HepG2 (cell line): ENCODE measurements around the gene CFAP92.

ENCODE experiments used
- AGO2 ChIP-seq: fragments of 200-400 bp; formaldehyde crosslinking; optimal IDR thresholded peaks from 2 replicates; pipeline ENCODE3; 2017; ENCODE audit warnings: mild to moderate bottlenecking, low read depth, low read length, moderate library complexity
- DNMT1 ChIP-seq: sonication (generic); formaldehyde crosslinking; IDR thresholded peaks from 2 replicates; pipeline ENCODE4 v1.5.1; 2020; ENCODE audit warnings: mild to moderate bottlenecking, missing genetic modification reagents
- EZH2 ChIP-seq: conservative IDR thresholded peaks from 2 replicates; pipeline ENCODE4 v1.6.1; 2012; ENCODE audit warnings: mild to moderate bottlenecking, low read depth, low read length, moderate library complexity
- KLF9 ChIP-seq: IDR thresholded peaks from 2 replicates; pipeline ENCODE4 v1.6.1; 2016; ENCODE audit warnings: low read depth
- NPAS2 ChIP-seq: sonication (generic); formaldehyde crosslinking; IDR thresholded peaks from 2 replicates; pipeline ENCODE4 v1.8.0; 2022; ENCODE audit warnings: mild to moderate bottlenecking, missing genetic modification reagents, borderline replicate concordance
- POLR2A ChIP-seq, 2 experiments: IDR thresholded peaks; 2 replicates each; pipeline ENCODE4 v1.6.1; 2011; ENCODE audit warnings: low read depth in 2 of 2, low read length in 2 of 2, mild to moderate bottlenecking in 1 of 2, moderate library complexity in 1 of 2; ENCODE audit not compliant: insufficient read depth in 1 of 2
- ZNF207 ChIP-seq: fragments of 450-650 bp; IDR thresholded peaks from 2 replicates; pipeline ENCODE4 v1.6.1; 2016; ENCODE audit warnings: antibody characterized with exemption, borderline replicate concordance
- TF ChIP-seq, protein P1 (sequence below): sonication (generic); formaldehyde crosslinking; IDR thresholded peaks from 2 replicates; pipeline ENCODE4 v1.8.1; 2023; ENCODE audit warnings: missing genetic modification reagents, inconsistent platforms, borderline replicate concordance
- TF ChIP-seq, protein P2 (sequence below): sonication (generic); formaldehyde crosslinking; conservative IDR thresholded peaks from 2 replicates; pipeline ENCODE4 v1.8.1; 2023; ENCODE audit warnings: missing genetic modification reagents
- TF ChIP-seq, protein P3 (sequence below): sonication (generic); formaldehyde crosslinking; IDR thresholded peaks from 2 replicates; pipeline ENCODE4 v1.5.0; 2020; ENCODE audit warnings: mild to moderate bottlenecking, missing genetic modification reagents, moderate library complexity
- TF ChIP-seq, protein P4 (sequence below): sonication (generic); formaldehyde crosslinking; IDR thresholded peaks from 2 replicates; pipeline ENCODE4 v1.4.0; 2020; ENCODE audit warnings: missing genetic modification reagents

DNA sequence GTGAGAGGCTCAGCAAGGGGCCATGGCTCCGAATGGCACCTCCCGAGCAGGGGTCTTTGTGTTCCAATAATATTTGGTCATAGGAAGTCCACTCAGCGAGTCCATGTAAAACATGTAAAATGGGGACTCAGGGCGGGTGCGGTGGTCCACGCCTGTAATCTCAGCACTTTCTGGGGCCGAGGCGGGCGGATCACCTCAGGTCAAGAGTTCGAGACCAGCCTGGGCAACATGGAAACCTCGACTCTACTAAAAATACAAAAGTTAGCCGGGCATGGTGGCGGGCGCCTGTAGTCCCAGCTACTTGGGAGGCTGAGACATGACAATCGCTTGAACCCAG is 33.6 kb upstream of the CFAP92 start:
- TF ChIP-seq EZH2: no peak
- no peak for TF ChIP-seq KLF9 (CRISPR knock-in tag)
- no peak for TF ChIP-seq AGO2
- TF ChIP-seq NPAS2 (CRISPR knock-in tag): no peak
- no peak for TF ChIP-seq ZNF207
- no peak for TF ChIP-seq POLR2A (IDR thresholded peaks at IDR 0.05; ENCODE audit: insufficient read depth in 1 of 2, low read depth in 2 of 2, low read length in 2 of 2)
- TF ChIP-seq, protein P1, sequence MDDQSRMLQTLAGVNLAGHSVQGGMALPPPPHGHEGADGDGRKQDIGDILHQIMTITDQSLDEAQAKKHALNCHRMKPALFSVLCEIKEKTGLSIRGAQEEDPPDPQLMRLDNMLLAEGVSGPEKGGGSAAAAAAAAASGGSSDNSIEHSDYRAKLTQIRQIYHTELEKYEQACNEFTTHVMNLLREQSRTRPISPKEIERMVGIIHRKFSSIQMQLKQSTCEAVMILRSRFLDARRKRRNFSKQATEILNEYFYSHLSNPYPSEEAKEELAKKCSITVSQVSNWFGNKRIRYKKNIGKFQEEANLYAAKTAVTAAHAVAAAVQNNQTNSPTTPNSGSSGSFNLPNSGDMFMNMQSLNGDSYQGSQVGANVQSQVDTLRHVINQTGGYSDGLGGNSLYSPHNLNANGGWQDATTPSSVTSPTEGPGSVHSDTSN: no peak
- TF ChIP-seq, protein P2, sequence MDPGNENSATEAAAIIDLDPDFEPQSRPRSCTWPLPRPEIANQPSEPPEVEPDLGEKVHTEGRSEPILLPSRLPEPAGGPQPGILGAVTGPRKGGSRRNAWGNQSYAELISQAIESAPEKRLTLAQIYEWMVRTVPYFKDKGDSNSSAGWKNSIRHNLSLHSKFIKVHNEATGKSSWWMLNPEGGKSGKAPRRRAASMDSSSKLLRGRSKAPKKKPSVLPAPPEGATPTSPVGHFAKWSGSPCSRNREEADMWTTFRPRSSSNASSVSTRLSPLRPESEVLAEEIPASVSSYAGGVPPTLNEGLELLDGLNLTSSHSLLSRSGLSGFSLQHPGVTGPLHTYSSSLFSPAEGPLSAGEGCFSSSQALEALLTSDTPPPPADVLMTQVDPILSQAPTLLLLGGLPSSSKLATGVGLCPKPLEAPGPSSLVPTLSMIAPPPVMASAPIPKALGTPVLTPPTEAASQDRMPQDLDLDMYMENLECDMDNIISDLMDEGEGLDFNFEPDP: no peak
- TF ChIP-seq, protein P3, sequence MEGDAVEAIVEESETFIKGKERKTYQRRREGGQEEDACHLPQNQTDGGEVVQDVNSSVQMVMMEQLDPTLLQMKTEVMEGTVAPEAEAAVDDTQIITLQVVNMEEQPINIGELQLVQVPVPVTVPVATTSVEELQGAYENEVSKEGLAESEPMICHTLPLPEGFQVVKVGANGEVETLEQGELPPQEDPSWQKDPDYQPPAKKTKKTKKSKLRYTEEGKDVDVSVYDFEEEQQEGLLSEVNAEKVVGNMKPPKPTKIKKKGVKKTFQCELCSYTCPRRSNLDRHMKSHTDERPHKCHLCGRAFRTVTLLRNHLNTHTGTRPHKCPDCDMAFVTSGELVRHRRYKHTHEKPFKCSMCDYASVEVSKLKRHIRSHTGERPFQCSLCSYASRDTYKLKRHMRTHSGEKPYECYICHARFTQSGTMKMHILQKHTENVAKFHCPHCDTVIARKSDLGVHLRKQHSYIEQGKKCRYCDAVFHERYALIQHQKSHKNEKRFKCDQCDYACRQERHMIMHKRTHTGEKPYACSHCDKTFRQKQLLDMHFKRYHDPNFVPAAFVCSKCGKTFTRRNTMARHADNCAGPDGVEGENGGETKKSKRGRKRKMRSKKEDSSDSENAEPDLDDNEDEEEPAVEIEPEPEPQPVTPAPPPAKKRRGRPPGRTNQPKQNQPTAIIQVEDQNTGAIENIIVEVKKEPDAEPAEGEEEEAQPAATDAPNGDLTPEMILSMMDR (CRISPR knock-in tag): no peak
- TF ChIP-seq, protein P4, sequence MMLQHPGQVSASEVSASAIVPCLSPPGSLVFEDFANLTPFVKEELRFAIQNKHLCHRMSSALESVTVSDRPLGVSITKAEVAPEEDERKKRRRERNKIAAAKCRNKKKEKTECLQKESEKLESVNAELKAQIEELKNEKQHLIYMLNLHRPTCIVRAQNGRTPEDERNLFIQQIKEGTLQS: no peak
- TF ChIP-seq DNMT1: no peak
